Activated naive CD4-positive, alpha-beta T cell treated with anti-CD3 and anti-CD28 coated beads, Interleukin-2, amount 50 U/mL, for 16 hours (primary cell): ENCODE measurements around the gene ZNF619.
"Not testable (repeated sequence)": the region's sequence is repeated elsewhere in the genome, so short reads cannot be mapped to it uniquely, and the experiment has no call there.

Source experiments
- DNase-seq: peaks from one replicate; pipeline ENCODE4 v3.0.0-alpha.2; 2020

ZNF619 gene

DNA sequence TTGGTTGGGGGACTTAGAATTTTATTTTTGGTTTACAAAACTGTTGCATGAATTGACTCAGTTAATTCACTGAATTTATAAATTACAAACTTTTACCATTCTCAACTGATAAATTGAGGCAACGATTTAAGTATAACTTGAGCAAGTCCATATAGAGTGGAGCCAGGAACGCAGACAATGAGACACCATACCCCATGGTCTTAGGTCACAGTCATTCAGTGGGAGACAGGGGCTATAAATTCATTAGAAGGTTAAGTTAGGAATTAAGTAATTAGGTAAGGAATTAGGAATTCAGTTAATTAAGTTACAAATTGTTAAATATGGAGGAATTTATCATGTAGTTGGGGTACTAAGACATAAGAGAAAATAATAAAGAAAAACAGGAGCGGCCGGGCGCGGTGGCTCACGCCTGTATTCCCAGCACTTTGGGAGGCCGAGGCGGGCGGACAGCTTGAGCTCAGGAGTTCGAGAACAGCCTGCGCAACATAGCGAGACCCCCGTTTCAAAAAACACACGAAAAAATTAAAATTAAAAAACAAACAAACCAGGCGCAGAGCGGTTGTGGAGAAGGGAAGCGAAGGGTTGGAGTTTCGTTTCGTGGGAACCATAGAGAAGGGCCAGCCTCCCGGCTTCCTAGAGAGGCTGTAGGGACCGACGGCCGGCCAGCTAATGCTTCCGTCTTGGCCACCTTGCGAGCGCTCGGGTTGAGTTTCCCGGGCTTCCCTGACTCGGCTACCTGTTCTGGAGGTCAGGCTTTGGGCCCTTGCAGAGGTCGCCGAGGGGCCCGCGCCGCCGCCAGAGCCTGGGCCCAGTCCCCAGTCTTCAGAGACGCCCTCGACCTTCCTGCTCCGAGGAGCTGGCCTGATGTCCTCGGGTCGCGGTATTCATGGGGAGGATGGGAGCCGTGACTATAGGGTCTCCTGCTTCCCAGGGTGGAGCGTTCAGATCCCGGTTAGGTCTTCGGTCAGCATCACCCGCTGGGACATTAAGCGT, at the start of gene ZNF619:
TSS of gene ZNF619 (plus strand) at position 645 of the 993 bp plus-strand sequence. CDS start 858 bp downstream, outside the sequence.
- DNase-seq = peak; percentile 47

DNA sequence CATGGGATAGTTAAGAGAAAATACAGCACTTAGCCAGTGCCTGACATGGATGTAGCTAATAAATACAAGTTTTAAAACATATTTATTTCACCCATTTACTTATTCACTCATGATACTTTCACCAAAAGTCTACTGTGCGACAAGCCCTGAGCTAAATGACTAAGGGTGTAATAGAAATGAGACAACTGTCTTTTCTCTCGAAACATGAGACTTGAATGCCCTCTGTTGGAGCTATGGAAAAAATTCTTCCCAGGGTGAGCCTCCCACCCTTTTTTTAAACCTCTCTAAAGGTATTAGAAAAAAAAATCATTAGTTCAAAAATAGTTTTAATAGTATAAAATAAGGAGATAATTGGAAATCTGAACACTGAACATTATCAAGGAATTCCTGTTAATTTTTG, 44.1 kb upstream of the ZNF619 start:
- no peak for DNase-seq

DNA sequence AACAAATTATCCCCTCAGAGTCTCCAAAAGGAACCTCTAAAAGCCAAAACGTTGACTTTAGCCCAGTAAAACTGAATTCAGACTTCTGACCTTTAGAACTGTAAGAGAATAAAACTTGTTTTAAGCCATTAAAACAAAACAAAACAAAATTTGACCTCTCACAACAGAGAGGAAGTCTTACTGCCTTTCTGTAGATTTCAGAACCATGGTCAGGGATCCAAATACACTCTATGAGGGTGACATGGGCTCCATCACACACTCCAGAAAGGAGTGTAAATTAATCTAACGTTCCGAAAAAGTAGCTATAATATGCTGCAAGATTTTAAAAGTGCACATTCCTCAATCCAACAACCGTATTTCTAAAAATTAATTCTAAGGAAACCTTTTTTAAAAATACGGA, 39.0 kb upstream of the ZNF619 start:
- DNase-seq = no peak

DNA sequence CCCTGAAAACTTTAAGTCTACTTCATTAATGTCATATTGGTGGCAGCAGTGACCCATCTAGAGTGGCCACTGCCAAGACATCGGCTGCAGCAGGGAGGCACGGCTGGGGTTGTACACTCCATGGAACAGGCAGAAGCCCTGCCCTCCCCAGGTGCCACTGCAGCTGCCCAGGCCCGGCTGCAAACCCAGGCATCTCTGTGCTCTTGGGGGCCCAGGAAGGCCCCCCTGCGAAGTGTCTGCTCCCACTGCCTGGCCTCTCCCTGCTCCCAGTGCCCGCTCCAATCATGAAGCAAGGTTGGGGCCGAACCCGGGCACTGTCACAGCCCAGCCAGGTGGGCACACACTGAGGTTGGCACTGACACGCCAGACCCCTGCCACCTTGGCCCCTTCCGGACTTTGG, 31.9 kb upstream of the ZNF619 start:
- DNase-seq = no peak

DNA sequence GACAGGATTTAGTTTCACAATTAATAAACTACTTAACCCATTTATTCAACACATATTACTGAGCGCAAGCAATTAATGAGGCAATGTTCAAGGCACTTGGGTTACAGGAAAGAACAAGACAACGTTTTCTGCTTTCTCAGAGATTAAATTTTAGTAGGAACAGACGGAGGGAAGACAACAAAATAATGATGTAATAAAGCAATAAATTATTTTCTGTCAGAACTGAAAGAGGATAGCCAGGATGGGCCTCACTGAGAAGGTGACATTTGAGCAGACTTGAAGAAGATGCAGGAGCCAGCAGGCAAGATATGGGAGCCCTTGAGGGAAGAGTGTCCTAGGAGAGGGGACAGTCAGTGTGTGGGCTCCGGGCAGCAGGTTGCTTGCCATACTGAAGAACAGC, 31.0 kb upstream of the ZNF619 start:
- no peak for DNase-seq

DNA sequence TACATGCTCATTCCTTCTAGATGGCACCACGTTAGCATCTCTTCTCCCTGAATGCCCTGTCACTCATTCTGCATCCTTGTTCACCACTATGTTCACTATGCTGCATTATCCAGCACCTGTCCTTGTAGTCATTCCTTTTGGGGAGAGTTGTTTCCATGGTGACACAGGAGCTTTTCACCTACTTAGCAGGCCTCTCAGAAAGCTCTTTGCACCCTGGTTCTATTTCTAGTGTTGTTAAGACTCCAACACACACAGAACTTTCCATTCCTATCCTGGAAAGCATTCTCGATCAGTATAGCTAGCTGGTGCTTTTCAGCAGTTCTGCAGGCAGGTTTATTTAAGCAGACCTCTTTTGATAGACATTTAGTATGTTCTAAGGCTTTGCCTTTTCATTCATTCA, 26.5 kb upstream of the ZNF619 start:
- DNase-seq = no peak

DNA sequence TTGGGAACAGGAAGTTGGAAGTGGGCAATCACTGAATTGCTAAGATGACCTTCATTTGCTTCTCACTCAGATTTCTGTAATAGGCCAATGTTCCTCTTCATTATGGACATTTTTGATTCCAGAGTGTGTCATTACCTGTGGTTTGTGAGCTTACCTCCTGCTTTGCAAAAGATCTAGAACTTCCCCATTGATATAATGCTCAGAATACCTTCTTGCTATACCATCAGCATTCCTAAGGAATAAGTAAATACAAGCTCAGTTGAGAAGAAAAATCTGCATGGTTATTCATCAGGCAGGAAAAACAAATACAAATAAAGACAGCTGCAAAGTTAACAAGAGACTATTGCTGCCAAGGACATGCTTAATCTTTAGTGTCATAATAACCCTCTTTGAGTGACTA, 25.4 kb upstream of the ZNF619 start:
- no peak for DNase-seq

DNA sequence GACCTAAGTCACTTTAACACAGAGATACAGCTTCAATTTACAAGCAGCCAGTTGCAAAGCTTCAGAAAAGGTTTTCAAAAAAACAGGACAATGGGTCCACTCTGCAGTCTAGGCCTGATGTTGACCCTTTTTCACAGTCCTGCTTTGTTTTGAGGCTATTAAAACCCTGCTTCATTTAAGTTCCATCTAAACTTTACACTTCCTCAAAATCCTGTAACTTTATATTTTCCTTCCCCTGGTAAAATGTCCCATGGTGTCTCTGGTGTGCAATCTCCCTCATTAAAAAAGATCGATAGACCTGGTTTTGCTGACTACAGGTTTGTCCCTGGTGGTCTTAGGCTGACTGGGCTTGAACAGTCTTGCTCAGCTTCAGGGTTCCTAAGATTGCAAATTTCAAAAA, 24.9 kb upstream of the ZNF619 start:
- no peak for DNase-seq

DNA sequence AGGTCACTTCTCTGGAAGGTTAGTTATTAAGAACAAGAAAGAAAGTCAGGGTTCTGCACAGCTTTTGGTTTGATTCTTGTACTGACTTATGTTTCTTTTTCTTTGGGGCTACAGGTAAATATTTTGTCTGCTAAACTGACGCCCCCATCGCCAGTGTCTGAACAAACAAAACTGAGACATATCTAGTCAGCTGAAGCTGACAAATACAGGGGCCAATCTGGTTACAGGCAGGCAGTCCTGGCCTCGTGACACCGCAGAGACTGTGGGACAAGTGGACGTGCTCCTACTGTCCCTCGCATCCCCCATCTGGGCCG, 24.4 kb upstream of the ZNF619 start:
- DNase-seq = no peak

DNA sequence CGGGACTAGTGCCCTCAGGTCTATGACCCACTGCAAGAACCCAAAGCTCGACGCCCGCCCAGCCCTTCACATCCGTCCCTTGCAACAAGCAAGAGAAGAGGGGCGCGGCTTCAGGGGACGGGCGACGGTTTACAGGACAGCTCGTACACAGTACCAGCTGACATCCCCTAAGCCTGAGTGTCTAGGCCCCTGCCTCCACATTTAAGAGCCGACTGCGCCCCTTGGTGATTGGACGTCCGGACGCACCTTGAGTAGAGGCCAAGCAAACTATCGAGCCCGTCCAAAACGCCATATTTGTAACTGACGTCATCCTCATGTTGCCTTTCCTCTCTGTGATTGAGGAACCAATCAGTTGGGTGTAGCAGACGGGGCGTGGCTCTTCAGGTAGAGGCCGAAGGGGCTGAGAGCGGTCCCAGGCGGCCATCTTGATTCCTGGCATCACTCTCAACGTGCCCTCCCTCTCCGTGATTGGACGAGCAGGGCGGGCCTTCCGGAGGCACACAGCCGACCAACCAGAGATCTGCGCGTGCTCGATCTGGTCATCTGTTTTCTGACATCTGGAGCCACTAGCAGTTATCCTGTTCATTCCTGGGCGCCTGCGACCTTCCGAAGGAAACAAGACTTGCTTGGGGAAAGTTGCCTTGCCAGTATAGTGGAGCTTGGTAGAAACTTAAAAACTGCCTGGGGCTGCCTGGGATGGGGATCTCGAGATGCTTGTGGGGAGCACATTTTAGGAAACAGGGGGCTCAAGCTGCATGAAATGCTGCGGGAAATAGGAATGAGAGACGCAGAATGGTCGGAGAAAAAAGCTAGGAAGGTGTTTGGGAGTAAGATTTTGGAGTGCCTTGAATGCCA, 23.8 kb upstream of the ZNF619 start:
- peak; percentile 97 for DNase-seq

DNA sequence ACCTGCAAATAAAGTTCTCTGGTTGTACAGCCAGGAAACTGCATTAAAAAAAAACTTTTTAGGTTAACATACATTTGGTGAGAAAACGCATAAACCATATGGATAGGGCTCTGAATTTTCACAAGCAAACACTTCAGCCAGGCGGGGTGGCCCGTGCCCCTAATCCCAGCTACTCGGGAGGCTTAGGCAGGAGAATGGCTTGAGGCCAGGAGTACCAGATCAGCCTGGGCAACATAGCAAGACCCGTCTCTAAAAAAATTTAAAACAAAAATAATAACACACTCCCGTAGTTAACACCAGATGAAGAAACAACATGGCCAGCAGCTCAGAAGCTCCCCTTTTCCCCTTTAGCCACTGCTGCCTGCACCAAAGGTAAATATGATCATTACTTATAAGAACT, 23.0 kb upstream of the ZNF619 start:
- DNase-seq = no peak

DNA sequence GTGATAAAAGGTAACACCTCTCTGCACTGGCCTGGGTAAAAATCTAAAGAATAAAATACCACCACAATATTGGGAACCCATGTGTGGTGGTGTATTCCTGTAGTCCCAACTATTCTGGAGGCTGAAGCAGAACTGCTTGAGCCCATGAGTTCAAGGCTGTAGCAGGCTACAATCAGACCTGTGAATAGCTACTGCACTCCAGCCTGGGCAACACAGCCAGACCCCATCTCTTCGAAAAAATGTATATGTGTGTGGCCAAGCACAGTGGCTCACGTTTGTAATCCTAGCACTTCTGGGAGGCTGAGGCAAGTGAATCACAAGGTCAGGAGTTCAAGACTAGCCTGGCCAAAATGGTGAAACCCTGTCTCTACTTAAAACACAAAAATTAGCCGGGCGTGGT, 21.6 kb upstream of the ZNF619 start:
- no peak for DNase-seq

DNA sequence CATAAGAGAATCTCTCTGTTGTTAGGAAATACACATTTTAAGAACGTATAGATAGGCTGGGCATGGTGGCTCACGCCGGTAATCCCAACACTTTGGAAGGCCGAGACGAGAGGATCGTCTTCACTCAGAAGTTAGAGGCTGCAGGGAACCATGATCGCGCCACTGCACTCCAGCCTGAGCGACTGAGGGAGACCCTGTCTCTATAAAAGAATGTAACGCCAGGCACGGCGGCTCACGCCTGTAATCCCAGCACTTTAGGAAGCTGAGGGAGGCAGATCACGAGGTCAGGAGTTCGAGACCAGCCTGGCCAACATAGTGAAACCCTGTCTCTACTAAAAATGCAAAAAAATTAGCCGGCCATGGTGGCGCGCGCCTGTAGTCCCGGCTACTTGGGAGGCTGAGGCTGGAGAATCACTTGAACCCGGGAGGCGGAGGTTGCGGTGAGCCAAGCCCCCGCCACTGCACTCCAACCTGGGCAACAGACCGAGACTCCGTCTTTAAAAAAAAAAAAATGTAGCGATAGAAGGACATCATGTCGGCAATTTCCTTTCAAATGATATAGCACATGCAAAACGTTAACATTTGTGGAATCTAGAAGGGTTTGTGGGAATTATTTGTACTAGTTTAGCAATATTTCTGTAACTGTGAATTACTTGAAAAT, 20.5 kb upstream of the ZNF619 start:
- DNase-seq = no peak

DNA sequence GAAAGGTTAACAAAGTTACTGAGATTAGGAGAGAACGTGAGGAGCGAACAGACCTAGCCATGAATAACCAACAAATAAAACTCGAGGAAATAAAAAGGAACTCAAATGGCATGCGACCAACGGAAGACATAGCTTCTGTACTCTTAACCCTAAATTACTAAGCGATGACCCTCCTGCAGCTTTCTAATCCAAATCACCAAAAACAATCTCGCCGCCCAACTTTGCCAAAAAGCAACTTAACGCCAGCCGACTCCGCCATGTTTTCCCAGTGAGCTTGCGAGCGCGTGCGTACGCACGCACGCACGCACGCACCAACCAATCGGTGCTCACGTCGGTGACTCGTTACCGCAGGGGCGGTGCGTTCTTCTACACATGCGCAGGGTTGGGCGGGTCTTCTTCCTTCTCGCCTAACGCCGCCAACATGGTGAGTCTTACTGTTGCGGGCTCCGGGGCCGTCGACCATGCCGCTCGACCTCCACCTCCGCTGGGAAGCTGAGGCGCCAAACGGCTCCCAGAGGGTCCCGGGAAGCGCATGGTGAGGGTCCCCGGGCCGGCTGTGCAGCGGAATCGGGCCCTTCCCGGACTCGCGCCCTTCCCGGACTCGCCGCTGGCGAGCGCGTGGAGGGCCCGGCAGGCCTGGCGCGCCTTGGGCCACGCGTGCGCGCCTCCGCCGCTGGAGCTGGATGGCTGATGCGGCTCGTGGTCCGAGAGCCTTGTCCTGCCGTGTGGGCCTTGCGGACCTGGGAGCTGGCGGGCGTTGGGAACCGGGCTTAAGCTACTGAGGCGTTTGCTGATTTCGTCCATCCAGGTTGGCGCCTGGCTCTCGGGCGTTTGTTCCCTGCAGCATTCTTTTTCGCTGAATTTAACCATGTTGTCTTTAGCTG, 19.7 kb upstream of the ZNF619 start, which contains the start of gene RPL14:
TSS of gene RPL14 (plus strand) at position 400 of the 884 bp plus-strand sequence. CDS start at position 533, 133 bp downstream.
- peak; percentile 96 for DNase-seq

DNA sequence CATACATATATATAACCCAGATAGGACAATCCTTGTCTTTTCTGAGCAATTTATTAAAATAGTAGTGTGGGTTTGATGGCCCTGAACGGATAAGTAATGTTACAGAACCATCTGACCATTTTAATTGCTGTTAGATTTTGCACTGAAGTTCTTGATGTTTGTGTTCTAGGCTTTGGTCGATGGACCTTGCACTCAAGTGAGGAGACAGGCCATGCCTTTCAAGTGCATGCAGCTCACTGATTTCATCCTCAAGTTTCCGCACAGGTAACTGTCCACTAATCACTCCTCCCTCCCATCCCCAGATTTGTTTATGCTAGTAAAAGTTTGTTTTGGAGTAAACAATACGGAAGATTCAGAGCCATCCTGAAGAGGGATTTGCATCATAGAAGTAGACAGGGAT, 18.4 kb upstream of the ZNF619 start:
- no peak for DNase-seq

DNA sequence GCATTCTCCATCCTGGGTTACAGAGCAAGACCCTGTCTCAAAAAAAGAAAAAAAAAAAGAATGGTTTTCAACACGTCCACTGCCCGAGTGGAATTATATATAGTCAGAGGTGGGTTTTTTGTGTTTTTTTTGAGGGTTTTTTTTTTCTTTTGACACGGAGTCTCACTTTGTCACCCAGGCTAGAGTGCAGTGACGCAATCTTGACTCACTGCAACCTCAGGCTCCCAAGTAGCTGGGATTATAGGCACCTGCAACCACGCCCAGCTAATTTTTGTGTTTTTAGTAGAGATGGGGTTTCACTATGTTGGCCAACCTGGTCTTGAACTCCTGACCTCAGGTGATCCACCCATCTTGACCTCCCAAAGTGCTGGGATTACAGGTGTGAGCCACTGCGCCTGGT, 16.4 kb upstream of the ZNF619 start:
- not testable (repeated sequence) for DNase-seq

DNA sequence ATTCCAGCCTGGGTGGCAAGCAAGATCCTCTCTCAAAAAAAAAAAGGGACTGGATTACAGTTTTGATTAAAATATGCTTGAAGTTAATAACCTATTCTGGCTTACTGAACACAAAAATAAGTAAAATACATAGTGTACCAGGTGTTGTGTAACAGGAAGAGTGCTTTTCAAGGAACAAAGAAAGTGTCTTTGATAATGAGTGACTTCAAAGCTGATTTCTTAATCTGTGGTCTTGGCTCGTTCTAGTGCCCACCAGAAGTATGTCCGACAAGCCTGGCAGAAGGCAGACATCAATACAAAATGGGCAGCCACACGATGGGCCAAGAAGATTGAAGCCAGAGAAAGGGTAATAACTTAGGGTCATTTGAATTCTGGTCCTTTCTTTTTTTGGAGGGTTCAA, 15.8 kb upstream of the ZNF619 start:
- no peak for DNase-seq

DNA sequence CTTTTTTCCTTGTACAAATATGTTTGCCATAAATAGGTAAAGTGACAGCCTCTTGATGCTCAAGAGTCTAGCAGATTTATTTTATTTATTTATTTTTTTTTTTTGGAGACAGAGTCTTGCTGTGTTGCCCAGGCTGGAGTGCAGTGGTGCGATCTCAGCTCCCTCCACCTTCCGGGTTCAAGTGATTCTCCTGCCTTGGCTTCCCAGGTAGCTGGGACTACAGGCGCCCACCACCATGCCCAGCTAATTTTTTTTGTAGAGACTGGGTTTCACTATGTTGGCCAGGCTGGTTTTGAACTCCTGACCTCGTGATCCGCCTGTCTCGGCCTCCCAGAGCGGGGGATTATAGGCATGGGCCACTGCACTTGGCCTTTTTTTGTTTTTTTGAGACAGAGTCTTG, 14.1 kb upstream of the ZNF619 start:
- DNase-seq = not testable (repeated sequence)

DNA sequence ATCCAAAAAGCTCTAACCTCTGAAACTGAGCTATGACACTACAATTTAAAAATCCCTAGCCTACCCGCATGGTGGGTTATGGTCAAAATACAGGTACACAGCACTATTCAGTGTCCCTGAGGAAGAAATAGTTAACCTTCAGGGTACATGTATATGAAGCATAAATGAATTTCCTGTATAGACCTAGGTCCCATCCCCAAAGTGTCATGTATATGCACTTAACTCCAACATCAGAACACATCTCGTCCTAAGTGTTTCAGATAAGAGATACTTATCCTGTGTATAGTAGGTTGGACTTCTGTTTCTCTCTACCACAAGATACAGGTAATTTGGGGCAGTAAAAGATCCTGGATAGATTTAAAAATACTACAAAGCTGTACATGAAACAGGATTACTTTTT, 13.3 kb upstream of the ZNF619 start:
- no peak for DNase-seq

DNA sequence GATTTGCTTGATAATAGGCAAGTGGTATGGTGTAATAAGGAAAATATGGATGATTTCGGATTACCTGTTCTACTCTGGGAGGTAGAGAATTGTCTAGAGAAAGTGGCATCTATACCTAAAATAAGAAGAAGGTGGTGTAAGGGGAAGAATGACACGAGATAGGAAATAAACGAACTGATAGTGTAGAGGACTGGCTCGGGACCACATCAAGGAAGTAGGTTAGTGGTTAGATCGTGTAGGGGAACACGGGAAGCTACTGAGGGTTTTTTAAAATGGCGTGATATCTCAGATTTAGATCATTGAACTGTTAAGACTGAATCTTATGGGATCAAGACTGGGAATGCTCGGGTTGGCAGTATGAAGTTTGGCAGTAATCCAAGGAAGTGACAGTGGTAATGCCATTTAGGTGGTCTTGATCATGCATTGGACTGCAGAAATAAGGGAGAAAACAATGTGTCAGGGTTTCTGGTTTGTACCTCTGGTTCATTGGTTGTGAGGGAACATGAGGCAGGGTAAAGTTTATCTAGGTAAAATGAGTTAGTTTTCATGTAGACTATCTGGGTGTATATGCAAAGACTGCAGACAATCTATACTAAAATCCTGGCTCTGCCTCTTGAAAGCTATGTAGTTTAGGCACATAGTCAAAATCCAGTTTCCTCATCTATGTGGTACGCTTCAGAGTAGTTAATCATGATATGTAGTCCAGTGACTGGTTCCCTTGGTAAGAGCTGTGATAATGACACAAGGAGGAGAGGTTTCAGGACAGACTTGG, 12.4 kb upstream of the ZNF619 start:
- no peak for DNase-seq

DNA sequence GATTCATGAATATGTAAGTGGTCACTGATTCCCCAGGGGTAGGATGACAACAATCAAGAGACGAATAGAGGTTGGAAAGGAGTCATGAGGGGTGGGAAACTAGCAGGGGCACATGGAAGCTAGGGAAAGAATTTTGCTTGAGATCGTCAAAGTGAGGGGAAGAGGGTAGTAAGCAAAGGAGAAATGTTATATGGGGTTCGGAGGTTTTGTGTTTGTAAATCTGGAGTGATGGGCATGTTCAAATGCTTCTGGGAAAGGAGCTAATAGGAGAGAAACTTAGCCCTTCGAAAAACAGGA, 11.9 kb upstream of the ZNF619 start:
- DNase-seq = no peak

DNA sequence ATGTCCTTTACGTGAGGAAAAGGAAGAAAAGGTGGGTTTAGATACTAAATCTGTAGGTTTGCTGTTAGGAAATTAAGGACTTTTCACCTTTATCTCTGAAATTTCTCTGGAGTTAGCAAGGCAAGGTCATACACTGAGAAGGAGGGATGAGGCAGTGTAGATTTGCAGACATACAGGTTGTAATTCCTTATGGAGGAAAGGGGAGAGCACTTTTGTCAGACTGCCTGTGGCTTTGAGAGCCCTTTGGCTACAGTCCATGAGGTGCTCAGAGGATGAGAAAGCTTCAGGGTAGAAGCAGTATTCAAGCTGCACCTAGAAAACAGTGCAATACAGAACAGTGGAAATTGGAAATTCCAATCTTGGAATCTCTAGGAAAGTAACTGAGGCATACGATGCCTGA, 11.5 kb upstream of the ZNF619 start:
- DNase-seq = no peak
